SIG-M5 (cell line): ENCODE data around the gene CALHM3.

ENCODE experiments used
- DNase-seq: peaks from one replicate; lab custom pipeline; 2025; lab: John Stamatoyannopoulos, UW

Gene CALHM3

GRCh38 chr10:103474077-103474476, 5.0 kb downstream of the CALHM3 start:
- DNase-seq: no peak

- no peak for DNase-seq
Measured at GRCh38 chr10:103473261-103473671, 5.8 kb downstream of the CALHM3 start.

- DNase-seq: no peak
Measured at GRCh38 chr10:103472005-103472404, 7.0 kb downstream of the CALHM3 start.

GRCh38 chr10:103470761-103471653, 8.0 kb downstream of the CALHM3 start:
- peak; percentile 13 for DNase-seq

GRCh38 chr10:103469201-103469600, 9.8 kb downstream of the CALHM3 start:
- DNase-seq: no peak

- no peak for DNase-seq
Measured at GRCh38 chr10:103467406-103467805, 11.6 kb downstream of the CALHM3 start.

- DNase-seq: no peak
Measured at GRCh38 chr10:103466734-103467133, 12.3 kb downstream of the CALHM3 start.

GRCh38 chr10:103465411-103466179, 13.4 kb downstream of the CALHM3 start:
- no peak for DNase-seq

GRCh38 chr10:103463499-103463898, 15.5 kb downstream of the CALHM3 start:
- DNase-seq: no peak

- DNase-seq: no peak
Measured at GRCh38 chr10:103459615-103460014, 19.4 kb downstream of the CALHM3 start.

- no peak for DNase-seq
Measured at GRCh38 chr10:103458720-103459119, 20.3 kb downstream of the CALHM3 start, which contains the start of gene CALHM1. Gene CALHM1, minus strand, starts transcription at chr10:103458900. Its CDS starts 149 bp downstream, at chr10:103458751.

GRCh38 chr10:103457896-103458583, 21.0 kb downstream of the CALHM3 start:
- no peak for DNase-seq

GRCh38 chr10:103457176-103457712, 21.8 kb downstream of the CALHM3 start:
- DNase-seq: no peak

GRCh38 chr10:103456074-103456660, 22.9 kb downstream of the CALHM3 start:
- DNase-seq: no peak

- no peak for DNase-seq
Measured at GRCh38 chr10:103455235-103455634, 23.8 kb downstream of the CALHM3 start.

- no peak for DNase-seq
Measured at GRCh38 chr10:103454026-103454425, 25.0 kb downstream of the CALHM3 start.

- no peak for DNase-seq
Measured at GRCh38 chr10:103452506-103453230, 26.4 kb downstream of the CALHM3 start.

GRCh38 chr10:103451831-103452505, 27.1 kb downstream of the CALHM3 start, which contains the start of gene CALHM2:
Gene CALHM2, minus strand, starts transcription at chr10:103452370. Its CDS starts 2,429 bp downstream, at chr10:103449941.
- peak; percentile 4 for DNase-seq

- DNase-seq: no peak
Measured at GRCh38 chr10:103451091-103451813, 27.8 kb downstream of the CALHM3 start.
